NCI-H1436 treated with DMSO at 0.1 percent for 48 hours (cell line): ENCODE measurements around the gene HDGFL1.

Experiments
- DNase-seq: peaks from one replicate; lab custom pipeline; 2025; lab: John Stamatoyannopoulos, UW

The HDGFL1 gene

DNA sequence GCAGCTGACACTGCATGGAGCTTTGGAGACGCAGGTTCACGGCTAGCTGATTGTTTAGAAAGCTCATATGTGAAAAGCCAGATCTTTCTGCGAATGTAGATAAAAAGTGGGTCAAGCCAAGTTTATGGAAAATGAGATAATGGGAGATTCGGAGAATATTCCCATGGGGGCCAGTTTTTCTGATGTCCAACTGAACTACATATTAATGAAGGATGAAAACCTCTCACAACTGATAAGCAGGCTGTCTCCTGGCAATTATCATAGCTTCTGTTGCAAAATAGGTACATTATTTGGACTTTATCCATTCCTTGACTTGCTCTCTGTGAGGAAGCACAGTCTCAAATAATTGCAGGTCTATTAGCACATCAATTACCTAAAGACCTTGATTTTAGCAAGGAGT, 21.1 kb downstream of the HDGFL1 start:
- no peak for DNase-seq

DNA sequence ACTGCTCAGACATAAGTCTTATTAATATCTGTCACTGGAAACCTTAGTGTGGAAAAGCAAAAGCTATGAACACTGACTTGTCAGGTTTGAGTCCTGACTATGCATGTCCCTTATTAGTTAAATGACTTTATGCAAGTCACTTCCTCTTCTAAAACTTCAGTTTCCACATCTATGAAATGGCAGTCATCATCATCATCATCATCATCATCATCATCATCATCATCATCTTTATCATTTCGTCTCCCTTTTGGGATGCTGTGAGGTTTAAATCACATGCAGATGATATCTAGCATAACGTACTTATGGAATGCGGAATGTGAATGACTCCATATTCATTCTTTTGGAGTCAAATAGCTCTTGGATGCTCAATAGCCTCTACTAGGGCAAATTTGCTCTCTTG, 24.5 kb downstream of the HDGFL1 start:
- DNase-seq = no peak

DNA sequence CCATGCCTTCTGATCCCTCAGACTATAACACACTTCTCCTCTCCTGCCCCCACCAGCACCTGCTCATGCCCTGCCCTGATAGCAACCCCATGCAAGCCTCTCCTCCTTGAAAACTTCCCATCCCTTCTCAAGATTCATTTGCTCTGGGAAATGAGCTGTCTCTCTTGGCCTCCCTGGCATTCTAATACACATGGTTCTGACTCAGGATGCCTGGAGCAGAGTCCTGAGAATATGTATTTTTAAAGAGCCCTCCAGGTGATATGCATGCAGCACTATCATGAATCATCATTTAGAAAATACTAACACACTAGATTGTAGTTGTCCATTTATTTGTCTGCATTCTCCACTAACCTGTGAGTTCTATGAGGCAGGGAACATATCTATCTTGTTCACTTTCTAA, 26.6 kb downstream of the HDGFL1 start:
- no peak for DNase-seq

DNA sequence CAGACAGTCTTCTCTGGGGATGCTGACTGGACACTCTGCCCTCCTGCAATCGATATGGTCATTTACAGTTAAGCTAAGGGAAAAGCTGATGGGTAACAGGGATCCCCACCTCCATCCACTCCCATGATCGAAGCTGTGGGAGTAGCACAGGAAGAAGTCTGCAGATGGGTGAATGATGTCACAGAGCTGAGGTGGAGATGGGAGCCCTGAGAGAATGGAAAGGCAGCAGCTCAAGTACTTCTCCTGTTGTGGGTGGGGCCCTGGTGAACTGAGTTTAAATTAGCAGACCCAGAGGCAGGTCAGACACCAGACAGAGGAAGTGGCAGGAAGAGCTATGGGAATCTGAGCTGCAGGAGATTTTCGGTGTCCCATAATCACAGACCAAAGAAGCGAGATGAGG, 29.0 kb downstream of the HDGFL1 start:
- no peak for DNase-seq

DNA sequence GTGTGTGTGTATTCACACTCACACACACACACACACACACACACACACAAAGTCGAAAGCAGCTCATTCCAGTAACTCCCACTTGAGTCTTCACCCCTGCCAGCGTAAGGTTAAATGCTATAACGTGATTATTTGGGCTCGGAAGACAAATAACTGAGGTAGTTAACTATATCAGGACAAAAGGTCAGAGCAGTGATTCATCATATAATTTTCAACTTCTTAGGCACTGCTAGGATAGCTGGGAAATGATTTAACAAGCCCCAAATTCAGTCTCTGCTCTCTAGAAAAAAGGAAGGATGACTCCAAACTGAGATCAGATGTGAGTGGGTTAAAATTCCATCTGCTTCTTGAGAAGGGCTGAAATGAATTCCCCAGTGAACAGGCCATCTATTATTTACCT, 30.7 kb downstream of the HDGFL1 start:
- no peak for DNase-seq

DNA sequence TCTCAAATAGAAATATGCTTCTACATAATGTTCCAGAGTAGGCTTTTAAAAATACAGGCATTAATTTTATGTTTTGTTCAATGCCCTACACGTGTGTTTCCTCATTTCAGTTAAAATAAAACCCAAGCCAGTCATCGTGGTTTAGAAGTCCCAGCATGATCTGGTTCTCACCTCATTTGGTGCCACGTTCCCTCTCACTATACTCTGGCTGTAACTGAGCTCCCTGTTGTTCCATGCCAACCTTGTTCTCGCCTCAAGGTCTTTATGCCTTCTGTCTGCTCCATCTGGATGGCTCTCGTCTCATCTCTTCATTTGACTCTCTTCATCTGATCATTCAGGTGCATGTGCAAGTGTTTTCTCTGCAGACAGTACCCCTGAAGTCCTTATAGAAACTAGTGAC, 32.6 kb downstream of the HDGFL1 start:
- no peak for DNase-seq

DNA sequence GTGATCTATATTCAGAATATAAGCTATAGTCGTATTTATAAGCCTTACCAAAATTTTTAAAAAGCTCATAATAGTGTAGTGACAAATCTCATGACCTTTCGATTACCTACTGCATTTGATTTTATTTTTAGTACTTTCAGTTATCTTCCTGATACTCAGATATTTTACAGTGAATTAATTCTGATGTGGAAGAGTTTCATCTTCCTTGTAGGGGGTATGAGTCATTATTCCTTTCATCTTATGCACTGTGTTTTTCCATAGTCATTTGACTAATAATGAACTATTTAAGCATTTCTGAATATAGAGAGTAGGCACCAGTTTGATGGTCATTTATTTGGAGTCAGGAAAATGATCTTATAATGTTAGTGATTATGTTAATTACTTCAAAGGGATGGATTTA, 36.4 kb downstream of the HDGFL1 start:
- DNase-seq = no peak

DNA sequence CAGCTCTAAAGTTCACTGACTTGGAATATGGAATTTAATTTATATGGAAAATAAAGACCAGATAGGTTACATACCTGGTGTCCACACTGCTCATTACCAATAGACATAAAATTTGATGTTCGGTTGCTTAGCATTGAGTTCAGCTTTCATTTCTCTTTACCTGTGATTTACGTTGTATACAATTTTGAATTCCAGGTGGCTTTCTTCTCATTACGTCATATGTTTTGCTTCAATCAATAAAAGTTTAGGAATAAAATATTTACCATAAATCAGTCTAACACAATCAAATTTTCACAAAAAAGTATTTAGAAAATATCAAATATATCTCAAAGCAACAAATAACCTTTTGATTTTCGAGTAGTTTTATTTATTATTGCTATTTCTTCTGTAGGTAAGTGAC, 40.8 kb downstream of the HDGFL1 start:
- DNase-seq = no peak

DNA sequence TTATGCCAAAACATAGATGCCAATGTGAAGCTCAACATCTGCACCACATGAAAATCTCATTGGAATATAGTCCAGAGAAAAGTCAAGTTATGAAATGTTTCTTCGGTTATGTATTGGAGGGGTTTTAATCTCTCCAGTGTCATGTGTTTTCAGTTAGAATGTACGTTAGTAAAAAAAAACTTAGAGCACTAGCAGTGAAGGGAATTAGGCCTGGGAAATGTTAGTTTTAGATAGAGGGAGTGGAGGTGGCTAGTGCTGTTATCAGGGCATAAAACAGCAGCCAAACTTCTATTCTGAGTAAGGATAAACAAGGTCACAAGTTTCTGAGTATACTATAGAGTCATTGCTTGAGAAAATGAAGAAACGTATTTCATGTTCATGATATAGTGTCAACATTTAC, 42.9 kb downstream of the HDGFL1 start:
- DNase-seq = no peak

DNA sequence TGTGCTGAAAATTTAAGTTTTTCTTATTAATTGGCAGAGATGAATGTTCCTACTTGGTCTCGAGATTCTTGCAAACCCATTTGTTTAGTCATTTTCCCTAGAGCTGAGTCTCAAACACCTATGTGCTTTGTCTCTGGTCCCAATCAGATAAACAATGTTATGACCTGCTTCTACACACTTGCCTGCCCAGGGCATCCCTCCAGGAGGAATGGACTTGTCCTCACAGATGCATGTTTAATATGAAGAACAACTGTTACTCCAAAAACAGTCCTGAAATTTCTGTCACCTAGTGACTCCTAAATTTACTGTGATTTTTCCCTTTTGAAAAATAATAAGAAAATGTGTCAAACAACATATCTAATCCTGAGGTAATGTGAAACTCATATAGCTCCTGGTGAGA, 43.7 kb downstream of the HDGFL1 start:
- DNase-seq = no peak

DNA sequence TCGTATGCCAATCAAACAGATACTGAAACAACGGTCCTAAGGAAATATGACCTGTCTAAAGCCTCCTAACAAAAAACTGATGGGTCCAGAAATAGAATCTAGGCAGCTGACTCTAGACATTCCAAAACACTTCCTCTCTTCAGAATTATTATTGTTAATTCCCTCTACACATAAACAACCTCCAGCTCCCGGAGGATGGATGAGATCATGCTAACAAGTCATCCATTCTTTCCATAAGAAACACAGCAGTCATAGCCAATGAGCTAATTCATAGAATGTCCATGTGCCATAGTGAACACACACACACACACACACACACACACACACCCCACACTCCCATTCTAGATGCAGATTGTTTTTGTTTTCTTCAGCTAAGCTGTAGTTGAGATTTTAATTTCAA, 44.3 kb downstream of the HDGFL1 start:
- DNase-seq = no peak

DNA sequence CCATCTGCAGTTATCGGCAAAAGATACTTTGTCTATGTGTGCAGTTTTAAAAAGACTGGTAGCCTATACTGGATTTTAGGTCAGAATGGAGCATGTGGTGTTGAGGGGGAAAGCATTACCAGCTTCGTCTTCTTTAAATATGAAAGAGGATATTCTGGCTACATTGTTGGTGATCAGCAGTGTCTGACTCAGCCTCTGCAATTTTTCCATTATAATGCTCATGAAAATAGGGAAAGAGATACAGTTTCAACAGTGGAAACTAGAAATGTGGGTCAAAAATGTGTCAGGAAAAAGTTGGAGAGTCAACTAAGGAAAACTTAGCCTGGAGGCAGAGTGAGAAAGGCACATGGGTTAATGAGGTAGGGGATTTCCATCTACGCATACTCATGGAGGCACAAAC, 45.2 kb downstream of the HDGFL1 start:
- DNase-seq = no peak

DNA sequence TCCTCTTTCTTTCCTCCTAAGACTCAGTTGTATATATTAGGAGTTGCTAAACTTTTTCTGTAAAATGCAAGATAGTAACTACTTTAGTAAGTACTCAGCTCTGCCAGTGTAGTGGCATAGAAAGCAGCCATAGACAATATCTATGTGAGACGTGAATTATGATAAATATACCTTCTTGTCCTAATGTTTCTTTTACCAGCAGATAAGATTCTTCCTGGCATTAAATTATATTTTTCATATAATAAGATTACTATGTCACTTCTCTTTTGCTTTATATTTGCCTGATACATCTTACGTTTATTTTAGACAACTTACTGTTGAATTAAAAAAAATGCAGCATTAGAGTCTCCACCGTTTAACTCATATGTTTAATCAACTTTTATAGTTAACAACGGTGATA, 51.7 kb downstream of the HDGFL1 start:
- no peak for DNase-seq
